PC-9 (cell line): ENCODE results near the gene BOC. TPM values are rescaled to one million over a fixed set of nuclear protein-coding genes. Genes with fewer than 3 reads are reported as not detected.

Source experiments
- Bru-seq: library from RNA; stranded (reverse); fragments of 400-500 nt; gene quantifications from one replicate; lab custom pipeline; 2021; lab: Mats Ljungman, UMichigan
- BruChase-seq, 2 experiments: library from RNA; stranded (reverse); fragments of 400-500 nt; gene quantifications; one replicate each; lab custom pipeline; 2021; lab: Mats Ljungman, UMichigan
- BruUV-seq: library from RNA; stranded (reverse); fragments of 400-500 nt; replicated peaks from 2 replicates; lab custom pipeline; 2021; lab: Mats Ljungman, UMichigan
- CTCF ChIA-PET: fragments of 300-600 bp; sonication (Branson Sonifier 250); formaldehyde crosslinking; loops from one replicate; lab custom pipeline; 2022; ENCODE audit warnings: antibody characterized with exemption; lab: Charles Lee
- POLR2A ChIA-PET: fragments of 300-600 bp; sonication (Branson Sonifier 250); formaldehyde crosslinking; loops from one replicate; lab custom pipeline; 2022; ENCODE audit warnings: antibody characterized with exemption; ENCODE audit not compliant: unreplicated experiment; lab: Charles Lee
- DNase-seq, 2 experiments: peaks; one replicate each; pipeline versions ENCODE4 v3.0.0 to v3.0.0-alpha.2; 2015 to 2022; ENCODE audit warnings: mixed read lengths in 1 of 2
- H2AFZ ChIP-seq: fragments of 200-600 bp; sonication (generic); 2 replicates; pipeline ENCODE4 v1.8.1; 2017; ENCODE audit warnings: antibody characterized with exemption
- H3F3A ChIP-seq: fragments of 200-600 bp; sonication (generic); 2 replicates; pipeline ENCODE4 v1.8.1; 2017; ENCODE audit warnings: antibody characterized with exemption, mild to moderate bottlenecking, low read depth; ENCODE audit not compliant: insufficient read depth
- H3K27ac ChIP-seq: fragments of 200-600 bp; sonication (generic); 2 replicates; pipeline ENCODE4 v1.6.1; 2016; ENCODE audit warnings: mixed run types
- H3K27me3 ChIP-seq: fragments of 200-600 bp; sonication (generic); 2 replicates; pipeline ENCODE4 v1.6.1; 2016; ENCODE audit warnings: low read depth, mixed run types; ENCODE audit not compliant: insufficient read depth
- H3K36me3 ChIP-seq: fragments of 200-600 bp; sonication (generic); 2 replicates; pipeline ENCODE4 v1.6.1; 2016; ENCODE audit warnings: low read depth, mixed run types
- H3K4me1 ChIP-seq: fragments of 200-600 bp; sonication (generic); replicated peaks from 2 replicates; pipeline ENCODE4 v1.6.1; 2016; ENCODE audit warnings: mixed run types; ENCODE audit not compliant: insufficient read depth
- H3K4me2 ChIP-seq: fragments of 200-600 bp; sonication (generic); 2 replicates; pipeline ENCODE4 v1.6.1; 2017; ENCODE audit warnings: mixed run types
- H3K4me3 ChIP-seq: fragments of 200-600 bp; sonication (generic); 2 replicates; pipeline ENCODE4 v1.6.1; 2016; ENCODE audit warnings: mixed run types
- H3K79me2 ChIP-seq: fragments of 200-600 bp; sonication (generic); 2 replicates; pipeline ENCODE4 v1.6.1; 2017; ENCODE audit warnings: low read depth, mixed run types
- H3K9me2 ChIP-seq: fragments of 200-600 bp; sonication (generic); 2 replicates; pipeline ENCODE4 v1.8.1; 2017; ENCODE audit warnings: mild to moderate bottlenecking; ENCODE audit not compliant: insufficient read depth
- H3K9me3 ChIP-seq: fragments of 200-600 bp; sonication (generic); 2 replicates; pipeline ENCODE4 v1.8.1; 2016; ENCODE audit warnings: low read depth; ENCODE audit not compliant: insufficient read depth
- H4K20me1 ChIP-seq: fragments of 200-600 bp; sonication (generic); 2 replicates; pipeline ENCODE4 v1.8.1; 2017; ENCODE audit not compliant: insufficient read depth
- CTCF ChIP-seq: fragments of 200-600 bp; sonication (generic); conservative IDR thresholded peaks from 2 replicates; pipeline ENCODE4 v1.6.1; 2017; ENCODE audit warnings: mixed run types, antibody characterized with exemption, mild to moderate bottlenecking, moderate library complexity
- EZH2 ChIP-seq: fragments of 200-600 bp; sonication (generic); IDR thresholded peaks from 2 replicates; pipeline ENCODE4 v1.8.0; 2017; ENCODE audit warnings: antibody characterized with exemption, low read depth
- intact Hi-C: fragments of 100-400 bp; cut with micrococcal nuclease; formaldehyde crosslinking; loops from one replicate; pipeline ENCODE4 v1.10.0; 2022; ENCODE audit not compliant: unreplicated experiment
- long read RNA-seq: library from polyadenylated mRNA; stranded (forward); transcript quantifications from one replicate; pipeline ENCODE4 v2.0.0, GENCODE V29; 2022
- total RNA-seq: library from RNA; stranded (reverse); gene quantifications from 2 replicates; pipeline ENCODE4 v1.2.3, GENCODE V29; 2021

The BOC gene
- total RNA-seq = 3.0 and 6.2 TPM in 2 replicates
- percentile 30 among the genes with signal in this experiment for Bru-seq, nascent RNA
- percentile 32 among the genes with signal in this experiment for BruChase-seq, experiment 1, labeled RNA remaining after a 2-hour chase
- percentile 23 among the genes with signal in this experiment for BruChase-seq, experiment 2, labeled RNA remaining after a 6-hour chase
- long read RNA-seq, partial matches to known transcripts = 0 of 6 reads
- long read RNA-seq, other reads (novel, unspliced or antisense) = 5 of 6 reads

- peak; percentile 38 to 53 for DNase-seq
- Histone ChIP-seq H3K27ac (no peak within 1 kb of the TSS), H3K36me3 (no peaks in the 10 kb centered on the region), H3K4me1 (0 out of 2 replicates have a peak, but pooled peaks cover 5% of the 10 kb centered on the region), H3K79me2 (no peaks in the 10 kb centered on the region), H3K27me3 (0 out of 2 replicates have a peak, but pooled peaks cover 4% of the 10 kb centered on the region), H2AFZ (peak within 1 kb of the TSS; percentile 98), H3K9me3 (no peaks in the 10 kb centered on the region; the same call in 1 of the 2 replicates), H3F3A (no peaks in the 10 kb centered on the region; the same call in 1 of the 2 replicates), H4K20me1 (no peaks in the 10 kb centered on the region), H3K9me2 (no peaks in the 10 kb centered on the region), H3K4me3 (peak within 1 kb of the TSS; percentile 83), H3K4me2 (peak within 1 kb of the TSS; percentile 96)
- BruUV-seq = no TSS peak
- intact Hi-C loops = loop anchor here (2.0 kb wide), 1 partner anchor 65 kb away; no protein-coding TSS in a partner anchor
- no peak for TF ChIP-seq CTCF
- no peak for TF ChIP-seq EZH2
- POLR2A ChIA-PET = interaction anchor here (0.5 kb wide), 1 partner anchor 45 kb away, joined by 3 read pairs; no protein-coding TSS in a partner anchor
- CTCF ChIA-PET = no interaction called here
These were observed at the start of gene BOC for GRCh38 chr3:113211330-113212149. TSS of gene BOC (plus strand) at chr3:113211557. CDS start at chr3:113249803, 38,246 bp downstream.

GRCh38 chr3:113161661-113162060 is 49.7 kb upstream of the BOC start:
- H3K4me1 ChIP-seq = no peaks in the 10 kb centered on the region
- no peak for DNase-seq
- H3K4me2 ChIP-seq = no peak overlapping the region
- H4K20me1 ChIP-seq = no peaks in the 10 kb centered on the region
- no peak overlapping the region for H3K4me3 ChIP-seq
- intact Hi-C loops = no loop called here
- no peak for TF ChIP-seq EZH2
- no peak overlapping the region for H3K27ac ChIP-seq
- H3F3A ChIP-seq = no peaks in the 10 kb centered on the region
- H3K36me3 ChIP-seq = no peaks in the 10 kb centered on the region
- BruUV-seq = no TSS peak
- no peaks in the 10 kb centered on the region for H3K9me2 ChIP-seq
- no peak overlapping the region for H2AFZ ChIP-seq
- CTCF ChIA-PET = no interaction called here
- no peaks in the 10 kb centered on the region for H3K9me3 ChIP-seq
- no peaks in the 10 kb centered on the region for H3K27me3 ChIP-seq
- POLR2A ChIA-PET = no interaction called here
- no peaks in the 10 kb centered on the region for H3K79me2 ChIP-seq

- no peaks in the 10 kb centered on the region for H3K4me1 ChIP-seq
- intact Hi-C loops = no loop called here
- H3K27ac ChIP-seq = no peak overlapping the region
- no peaks in the 10 kb centered on the region for H3K9me3 ChIP-seq
- H3K36me3 ChIP-seq = no peaks in the 10 kb centered on the region
- H3K27me3 ChIP-seq = no peaks in the 10 kb centered on the region
- no peak overlapping the region for H3K4me2 ChIP-seq
- POLR2A ChIA-PET = no interaction called here
- no peak overlapping the region for H2AFZ ChIP-seq
- DNase-seq = no peak
- TF ChIP-seq CTCF = no peak
- no peak for TF ChIP-seq EZH2
- no peaks in the 10 kb centered on the region for H3F3A ChIP-seq
- H3K79me2 ChIP-seq = no peaks in the 10 kb centered on the region
- H3K9me2 ChIP-seq = no peaks in the 10 kb centered on the region
- BruUV-seq = no TSS peak
- no peak overlapping the region for H3K4me3 ChIP-seq
- CTCF ChIA-PET = no interaction called here
- no peaks in the 10 kb centered on the region for H4K20me1 ChIP-seq
These were observed 48.2 kb upstream of the BOC start for GRCh38 chr3:113163152-113163551.
